Measurements from ENCODE around the gene TEPSIN. TPM values are rescaled to one million over a fixed set of nuclear protein-coding genes. Genes with fewer than 3 reads are reported as not detected.
A peak's percentile ranks its signal among the peaks of the same experiment; 100 is the strongest.

The TEPSIN gene
- total and polyA plus RNA-seq, 2 of the 13 experiments (the other 11 are each of a cell fraction or from before 2014, with no cell fraction given): 16.1 to 18.8 TPM

- TF ChIP-seq MAFF (IDR thresholded peaks at IDR 0.05; ENCODE audit: low read depth, low read length) (peak; percentile 78), ATM (IDR thresholded peaks at IDR 0.05; ENCODE audit: borderline replicate concordance) (no peak), ZNF816 (CRISPR knock-in tag; IDR thresholded peaks at IDR 0.05; ENCODE audit: borderline replicate concordance) (no peak), GABPA (IDR thresholded peaks at IDR 0.05; ENCODE audit: low read depth, low read length) (no peak), GABPA (CRISPR knock-in tag; IDR thresholded peaks at IDR 0.05; ENCODE audit: low read depth) (no peak)
Measured at GRCh38 chr17:81248649-81249048, 9.8 kb upstream of the TEPSIN start (continued).

GRCh38 chr17:81247339-81247990, 8.6 kb upstream of the TEPSIN start:
- H3K4me3 ChIP-seq (replicated peaks in 1 of 3; ENCODE audit: insufficient read depth in 1 of 3, low read depth in 2 of 3, low read length in 3 of 3): no peak overlapping the region
- H3K4me2 ChIP-seq (ENCODE audit: low read depth, low read length): no peak overlapping the region
- FAIRE-seq: no peak
- TF ChIP-seq ZNF891 (CRISPR knock-in tag; IDR thresholded peaks at IDR 0.05): no peak
- no peak for TF ChIP-seq ZNF614 (CRISPR knock-in tag; IDR thresholded peaks at IDR 0.05; ENCODE audit: borderline replicate concordance)
- no peak for TF ChIP-seq ZNF709 (CRISPR knock-in tag; IDR thresholded peaks at IDR 0.05)
- no peak for TF ChIP-seq ZNF549 (CRISPR knock-in tag; IDR thresholded peaks at IDR 0.05)
- no peak for TF ChIP-seq ELF4 (CRISPR knock-in tag; IDR thresholded peaks at IDR 0.05; ENCODE audit: borderline replicate concordance)
- TF ChIP-seq ZNF567 (CRISPR knock-in tag; IDR thresholded peaks at IDR 0.05; ENCODE audit: borderline replicate concordance): no peak
- no peak for TF ChIP-seq ZNF503 (CRISPR knock-in tag; IDR thresholded peaks at IDR 0.05)
- no peaks in the 10 kb centered on the region for H3K79me2 ChIP-seq (ENCODE audit: insufficient read depth, low read length)
- in situ Hi-C loops (cut with HindIII; ENCODE audit: extremely low pct_ligation_motif_present, low pct_unique_long_range_greater_than_20kb): no loop called here
- no peak for ATAC-seq
- ChIA-PET CTCF (ENCODE audit: low intra/inter-chr PET ratio, low total read pairs) (no interaction called here), POLR2A (interaction anchor here (0.8 to 1.3 kb wide), 3 partner anchors 8 to 305 kb away, joined by 4 to 6 read pairs (median 4); partner anchors contain the start of genes CEP131, FAAP100, NDUFAF8 and TEPSIN)
- H3K36me3 ChIP-seq (replicated peaks in 1 of 2; ENCODE audit: control insufficient read depth in 1 of 2, insufficient read depth in 2 of 2, low read length in 2 of 2): peaks cover 13 to 20% of the 10 kb centered on the region in 2 experiments; a peak in 3 of 5 replicates
- H2AFZ ChIP-seq (ENCODE audit: low read length): no peak overlapping the region
- H3K27me3 ChIP-seq (ENCODE audit: control insufficient read depth in 1 of 2, insufficient read depth in 2 of 2, low read length in 2 of 2): no peaks in the 10 kb centered on the region
- no peaks in the 10 kb centered on the region for H3K9me3 ChIP-seq (ENCODE audit: low read length)
- peaks cover 26% of the 10 kb centered on the region for H3K4me1 ChIP-seq (ENCODE audit: insufficient read depth, low read length)
- H4K20me1 ChIP-seq (ENCODE audit: insufficient read depth, low read length): no peaks in the 10 kb centered on the region
- no TSS peak for BruUV-seq (replicated peaks)
- no peak overlapping the region for H3K9ac ChIP-seq (ENCODE audit: insufficient read depth, low read depth, low read length)
- no peak overlapping the region for H3K27ac ChIP-seq (ENCODE audit: extremely low read length, insufficient read depth, low read length)
- no peak for DNase-seq (ENCODE audit: low spot score)
- intact Hi-C loops (cut with micrococcal nuclease; ENCODE audit: unreplicated experiment): no loop called here
- 86% methylated on average over 15 of the region's 15 CpGs for WGBS (ENCODE audit: low lambda C conversion rate)
